M059J (cell line): Measurements from ENCODE around the gene CGRRF1. TPM values are rescaled to one million over a fixed set of nuclear protein-coding genes. Genes with fewer than 3 reads are reported as not detected.

Experiments used
- DNase-seq: peaks from one replicate; pipeline ENCODE4 v3.0.0-alpha.2; 2012; ENCODE audit warnings: low read depth
- total RNA-seq: library from RNA; depleted of rRNA; stranded (reverse); fragments of >200 nt; shearing (Covaris generic); gene quantifications from 2 replicates; pipeline ENCODE4 v1.2.3, GENCODE V29; 2014; rRNA removed

Gene CGRRF1
- total RNA-seq, 1 experiment from 2014 or later = 13.0 TPM

DNA sequence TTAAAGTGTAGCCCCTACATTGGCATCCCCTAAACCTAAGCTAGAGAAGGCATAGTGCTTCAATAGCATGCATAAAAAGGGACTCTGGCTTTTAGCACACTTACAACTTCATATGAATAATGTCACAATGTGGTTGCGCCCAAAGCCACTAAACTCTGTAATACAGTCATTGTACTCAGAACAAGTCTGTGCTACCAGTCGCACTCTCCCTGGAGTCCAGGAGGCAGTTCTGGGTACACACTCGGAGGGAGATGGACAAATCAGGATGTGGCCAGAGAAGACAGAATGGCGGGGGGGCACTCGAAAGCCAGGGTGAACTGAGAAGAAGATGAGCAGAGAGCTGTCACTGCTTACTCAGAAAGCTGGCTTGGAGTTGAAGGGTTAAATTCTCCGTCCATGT lies 67.8 kb downstream of the CGRRF1 start:
- no peak for DNase-seq

- no peak for DNase-seq
Observed at GRCh38 chr14:54577977-54578376, 68.3 kb downstream of the CGRRF1 start.

DNA sequence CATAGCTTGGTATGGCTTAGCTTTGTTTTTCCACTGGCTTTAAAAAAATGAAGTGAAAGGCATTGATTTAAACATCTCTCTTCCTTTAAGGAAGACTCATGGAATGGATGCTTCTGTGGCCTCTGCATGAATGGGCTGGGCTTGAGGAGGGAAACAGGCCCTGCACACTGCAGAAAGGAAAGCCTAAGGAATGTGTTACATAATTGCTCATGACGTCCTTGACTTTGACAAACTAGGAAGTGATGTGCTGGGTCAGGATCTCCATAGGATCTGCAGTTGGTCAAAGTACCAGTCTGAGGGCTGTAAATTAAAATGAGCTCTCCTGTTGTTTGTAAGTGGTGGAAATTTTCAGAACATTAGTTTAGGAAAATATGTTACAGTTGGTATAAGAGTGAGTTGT lies 69.9 kb downstream of the CGRRF1 start:
- DNase-seq = peak; percentile 43

- no peak for DNase-seq
Observed at GRCh38 chr14:54580933-54581332, 71.2 kb downstream of the CGRRF1 start.

DNA sequence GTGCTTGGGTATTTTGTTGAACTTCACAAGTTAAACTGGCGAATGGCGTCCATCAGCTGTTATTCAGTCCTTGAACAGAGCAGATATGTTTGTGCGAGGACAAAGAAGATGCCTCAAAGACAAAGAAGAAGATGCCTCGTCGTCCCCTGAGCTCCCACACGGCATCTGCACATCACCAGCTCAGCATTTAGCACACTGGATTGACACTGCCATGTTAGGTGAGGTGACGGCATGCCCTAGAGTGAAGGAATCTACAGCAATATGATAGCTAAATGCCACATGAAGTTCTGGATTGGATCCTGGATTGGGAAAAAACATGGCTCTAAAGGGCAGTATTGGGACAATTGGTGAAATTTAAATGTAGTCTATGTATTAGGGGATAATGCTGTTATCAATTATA lies 72.6 kb downstream of the CGRRF1 start:
- no peak for DNase-seq

DNA sequence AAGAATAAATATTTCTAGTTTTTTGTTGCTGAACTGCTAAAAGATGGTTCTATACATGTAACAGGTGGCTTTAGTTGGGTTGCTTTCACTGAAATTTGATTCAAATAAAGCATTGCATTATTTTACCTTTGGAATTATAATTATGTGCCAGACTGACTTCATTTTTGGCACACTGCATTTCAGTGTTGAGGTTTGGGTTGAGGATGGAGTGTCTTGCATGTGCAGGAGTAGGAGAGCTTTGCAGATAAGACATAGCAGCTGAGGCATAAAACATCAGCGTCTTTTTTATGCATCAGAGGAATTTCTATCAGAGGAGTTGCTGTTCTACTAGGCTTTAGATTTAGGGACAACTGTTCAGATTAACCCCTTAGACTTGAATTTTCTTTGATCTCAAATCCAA lies 74.4 kb downstream of the CGRRF1 start:
- DNase-seq = no peak

- no peak for DNase-seq
Observed at GRCh38 chr14:54585214-54585613, 75.5 kb downstream of the CGRRF1 start.

Other genes with a start within 250 kb of the CGRRF1 start
- gene CDKN3, start 112.9 kb upstream of the CGRRF1 start, total RNA-seq = 179 and 192 TPM in 2 replicates
- 207 and 427 TPM in 2 replicates for gene CNIH1, start 68.5 kb upstream of the CGRRF1 start, total RNA-seq
- 53.0 and 63.3 TPM in 2 replicates for gene GMFB, start 20.9 kb upstream of the CGRRF1 start, total RNA-seq
- 3.8 and 7.7 TPM in 2 replicates for gene SAMD4A, start 57.2 kb downstream of the CGRRF1 start, total RNA-seq